Neural progenitor cell (in vitro differentiated cells): ENCODE results near the gene NRG2. TPM values are rescaled to one million over a fixed set of nuclear protein-coding genes. Genes with fewer than 3 reads are reported as not detected.

Experiments
- DNase-seq: peaks from one replicate; pipeline ENCODE4 v3.0.0-alpha.2; 2016; ENCODE audit warnings: low spot score
- H2AFZ ChIP-seq: fragments of 200-600 bp; sonication (generic); replicated peaks from 2 replicates; pipeline ENCODE4 v1.6.1; 2016; ENCODE audit warnings: antibody characterized with exemption
- H3F3A ChIP-seq: fragments of 200-600 bp; sonication (generic); 2 replicates; pipeline ENCODE4 v1.6.1; 2016; ENCODE audit warnings: antibody characterized with exemption, low read depth
- H3K27ac ChIP-seq: fragments of 200-600 bp; sonication (generic); 2 replicates; pipeline ENCODE4 v1.5.1; 2016; ENCODE audit warnings: mild to moderate bottlenecking
- H3K27me3 ChIP-seq: fragments of 200-600 bp; sonication (generic); 2 replicates; pipeline ENCODE4 v1.6.1; 2016; ENCODE audit warnings: mild to moderate bottlenecking, moderate library complexity
- H3K36me3 ChIP-seq: fragments of 200-600 bp; sonication (generic); 2 replicates; pipeline ENCODE4 v1.5.1; 2016
- H3K4me1 ChIP-seq: fragments of 200-600 bp; sonication (generic); 2 replicates; pipeline ENCODE4 v1.6.1; 2016; ENCODE audit warnings: mixed run types
- H3K4me2 ChIP-seq: fragments of 200-600 bp; sonication (generic); 2 replicates; pipeline ENCODE4 v1.6.1; 2016
- H3K4me3 ChIP-seq: fragments of 200-600 bp; sonication (generic); 2 replicates; pipeline ENCODE4 v1.5.1; 2016
- H3K79me2 ChIP-seq: fragments of 200-600 bp; sonication (generic); 2 replicates; pipeline ENCODE4 v1.6.1; 2016; ENCODE audit warnings: low read depth
- H3K9ac ChIP-seq: fragments of 200-600 bp; sonication (generic); 2 replicates; pipeline ENCODE4 v1.6.1; 2016
- H3K9me3 ChIP-seq: fragments of 200-600 bp; sonication (generic); 2 replicates; pipeline ENCODE4 v1.5.1; 2016; ENCODE audit warnings: low read depth
- H4K20me1 ChIP-seq: fragments of 200-600 bp; sonication (generic); 2 replicates; pipeline ENCODE4 v1.6.1; 2016; ENCODE audit warnings: low read depth
- H3K27ac Mint-ChIP-seq: 3 replicates; pipeline ENCODE4 v1.8.0; 2021; ENCODE audit warnings: mixed read lengths
- H3K27me3 Mint-ChIP-seq: 2 replicates; pipeline ENCODE4 v1.8.0; 2022; ENCODE audit warnings: low read depth, mild to moderate bottlenecking, inconsistent platforms, moderate library complexity, mixed read lengths; ENCODE audit not compliant: insufficient read depth
- H3K36me3 Mint-ChIP-seq: 3 replicates; pipeline ENCODE4 v1.8.0; 2021; ENCODE audit warnings: mixed read lengths
- H3K4me1 Mint-ChIP-seq: 3 replicates; pipeline ENCODE4 v1.8.0; 2021; ENCODE audit warnings: mixed read lengths
- H3K4me3 Mint-ChIP-seq: 3 replicates; pipeline ENCODE4 v1.8.0; 2021; ENCODE audit warnings: mild to moderate bottlenecking, moderate library complexity, mixed read lengths
- H3K9me3 Mint-ChIP-seq: 3 replicates; pipeline ENCODE4 v1.8.0; 2020; ENCODE audit warnings: mixed read lengths
- EZH2 ChIP-seq: fragments of 200-600 bp; sonication (generic); IDR thresholded peaks from 2 replicates; pipeline ENCODE4 v1.6.1; 2017; ENCODE audit warnings: antibody characterized with exemption, mild to moderate bottlenecking, moderate library complexity
- EZH2phosphoT487 ChIP-seq: fragments of 200-600 bp; sonication (generic); IDR thresholded peaks from 2 replicates; pipeline ENCODE4 v1.6.1; 2017; ENCODE audit warnings: antibody characterized with exemption
- total RNA-seq: library from RNA; depleted of rRNA; stranded (reverse); fragments of >200 nt; gene quantifications from 2 replicates; pipeline ENCODE4 v1.2.3, GENCODE V29; 2015; ENCODE audit warnings: low replicate concordance
- TF ChIP-seq, protein P1 (sequence below): fragments of 200-600 bp; sonication (generic); IDR thresholded peaks from 2 replicates; pipeline ENCODE4 v1.5.1; 2017; ENCODE audit warnings: antibody characterized with exemption, mild to moderate bottlenecking

Gene NRG2
- total RNA-seq, 1 donor from 2014 or later: 0.13 TPM

DNA sequence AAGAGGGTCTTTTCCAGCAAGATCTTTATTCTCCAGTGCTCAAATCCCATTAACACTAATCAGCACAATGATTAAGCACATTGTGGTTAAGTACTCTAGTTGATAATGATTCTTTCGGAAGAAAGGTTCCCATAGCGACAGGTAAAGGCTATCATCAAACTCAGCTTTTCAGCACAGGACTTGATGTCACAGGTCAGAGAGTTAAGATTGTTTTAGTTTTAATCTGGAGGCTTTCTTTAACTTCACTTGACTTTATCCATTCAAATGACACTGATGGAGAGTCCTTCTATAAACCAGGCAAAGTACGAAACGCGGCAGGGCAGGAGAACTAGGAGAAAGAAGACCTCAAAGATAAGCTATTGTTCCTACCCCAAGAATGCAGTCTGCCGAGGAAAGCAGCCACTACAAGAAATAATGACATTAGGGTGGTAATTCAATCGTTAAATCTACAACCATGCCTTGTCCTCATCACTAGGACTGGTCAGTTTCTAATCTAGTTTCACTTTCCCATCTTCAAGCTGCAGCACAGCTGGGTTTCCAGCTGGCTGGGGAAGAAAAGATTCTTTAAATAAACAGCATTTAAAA, 4.6 kb downstream of the NRG2 start:
- Histone ChIP-seq H3K4me1 (peaks cover 36% of the 10 kb centered on the region), H4K20me1 (peaks cover 36% of the 10 kb centered on the region), H3K9ac (no peak overlapping the region), H3K4me3 (no peak overlapping the region), H3F3A (peaks cover 36% of the 10 kb centered on the region), H3K27me3 (peaks cover 95% of the 10 kb centered on the region), H3K79me2 (no peaks in the 10 kb centered on the region), H3K27ac (no peak overlapping the region), H3K36me3 (no peaks in the 10 kb centered on the region), H3K9me3 (no peaks in the 10 kb centered on the region), H2AFZ (no peak overlapping the region), H3K4me2 (peak overlapping the region; percentile 65)
- peak; percentile 83 for DNase-seq
- peaks cover 9% of the 10 kb centered on the region for H3K9me3 Mint-ChIP-seq
- TF ChIP-seq EZH2phosphoT487 (peak; percentile 100), EZH2 (no peak)
- peaks cover 16% of the 10 kb centered on the region for H3K27me3 Mint-ChIP-seq
- H3K4me3 Mint-ChIP-seq: peak overlapping the region; percentile 47
- H3K36me3 Mint-ChIP-seq: no peaks in the 10 kb centered on the region
- H3K4me1 Mint-ChIP-seq: peaks cover 44% of the 10 kb centered on the region
- no peak overlapping the region for H3K27ac Mint-ChIP-seq

DNA sequence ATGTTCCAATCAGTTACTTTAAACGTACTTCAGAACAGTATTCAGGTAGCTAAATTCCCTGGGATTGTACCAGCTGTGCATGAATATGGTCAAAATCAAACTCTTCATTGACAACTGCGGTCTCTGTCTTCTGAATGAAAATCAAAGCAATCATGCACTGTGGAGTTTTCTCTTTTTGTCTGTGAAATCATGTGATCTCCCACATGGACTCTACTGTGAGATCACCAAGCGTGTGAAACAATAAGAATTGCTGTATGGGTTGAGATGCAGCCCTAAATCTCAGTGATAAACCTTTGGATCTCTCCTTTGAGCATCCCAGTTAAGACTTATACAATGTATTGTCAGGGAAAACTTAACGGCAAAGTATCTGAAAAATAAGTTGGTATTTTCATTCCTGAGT, 6.1 kb downstream of the NRG2 start:
- Histone ChIP-seq H2AFZ (no peak overlapping the region), H3K36me3 (no peaks in the 10 kb centered on the region), H3K4me2 (no peak overlapping the region), H3K27ac (no peak overlapping the region), H3K27me3 (peaks cover 97% of the 10 kb centered on the region), H3K4me1 (peaks cover 31% of the 10 kb centered on the region), H3K9ac (no peak overlapping the region), H3K79me2 (no peaks in the 10 kb centered on the region), H3K4me3 (no peak overlapping the region), H3K9me3 (no peaks in the 10 kb centered on the region), H3F3A (peaks cover 24% of the 10 kb centered on the region), H4K20me1 (peaks cover 32% of the 10 kb centered on the region)
- Mint-ChIP-seq H3K27ac (no peak overlapping the region), H3K4me1 (peaks cover 44% of the 10 kb centered on the region), H3K4me3 (no peak overlapping the region), H3K9me3 (peaks cover 9% of the 10 kb centered on the region), H3K27me3 (peaks cover 16% of the 10 kb centered on the region), H3K36me3 (no peaks in the 10 kb centered on the region)
- DNase-seq: no peak
- TF ChIP-seq, protein P1, sequence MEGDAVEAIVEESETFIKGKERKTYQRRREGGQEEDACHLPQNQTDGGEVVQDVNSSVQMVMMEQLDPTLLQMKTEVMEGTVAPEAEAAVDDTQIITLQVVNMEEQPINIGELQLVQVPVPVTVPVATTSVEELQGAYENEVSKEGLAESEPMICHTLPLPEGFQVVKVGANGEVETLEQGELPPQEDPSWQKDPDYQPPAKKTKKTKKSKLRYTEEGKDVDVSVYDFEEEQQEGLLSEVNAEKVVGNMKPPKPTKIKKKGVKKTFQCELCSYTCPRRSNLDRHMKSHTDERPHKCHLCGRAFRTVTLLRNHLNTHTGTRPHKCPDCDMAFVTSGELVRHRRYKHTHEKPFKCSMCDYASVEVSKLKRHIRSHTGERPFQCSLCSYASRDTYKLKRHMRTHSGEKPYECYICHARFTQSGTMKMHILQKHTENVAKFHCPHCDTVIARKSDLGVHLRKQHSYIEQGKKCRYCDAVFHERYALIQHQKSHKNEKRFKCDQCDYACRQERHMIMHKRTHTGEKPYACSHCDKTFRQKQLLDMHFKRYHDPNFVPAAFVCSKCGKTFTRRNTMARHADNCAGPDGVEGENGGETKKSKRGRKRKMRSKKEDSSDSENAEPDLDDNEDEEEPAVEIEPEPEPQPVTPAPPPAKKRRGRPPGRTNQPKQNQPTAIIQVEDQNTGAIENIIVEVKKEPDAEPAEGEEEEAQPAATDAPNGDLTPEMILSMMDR: no peak
- TF ChIP-seq EZH2 (no peak), EZH2phosphoT487 (no peak)

DNA sequence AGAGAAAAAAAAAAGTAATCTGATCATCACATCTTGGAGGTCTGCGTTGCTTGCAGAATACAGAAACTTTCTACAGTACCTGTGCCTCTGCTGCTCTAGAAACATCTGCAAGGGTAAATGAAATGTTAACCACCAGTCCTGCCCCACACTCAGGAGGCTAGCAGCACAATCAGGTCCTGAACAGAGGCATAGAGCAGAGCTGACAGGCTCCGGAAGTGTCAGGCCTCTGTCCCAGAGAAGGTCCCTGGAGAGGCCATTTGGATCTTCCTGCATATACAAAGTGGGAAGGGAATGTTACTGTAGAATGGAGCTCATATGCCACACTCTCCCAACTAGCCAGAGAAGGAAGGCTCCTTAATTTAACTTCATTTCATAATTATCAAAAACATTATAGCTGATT, 7.2 kb downstream of the NRG2 start:
- H3K9ac ChIP-seq: no peak overlapping the region
- no peak overlapping the region for H3K27ac Mint-ChIP-seq
- H3K4me3 Mint-ChIP-seq: no peak overlapping the region
- peaks cover 11% of the 10 kb centered on the region for H3K27me3 Mint-ChIP-seq
- H3K9me3 Mint-ChIP-seq: peaks cover 9% of the 10 kb centered on the region
- no peak overlapping the region for H3K4me3 ChIP-seq
- H3K9me3 ChIP-seq: no peaks in the 10 kb centered on the region
- peaks cover 25% of the 10 kb centered on the region for H4K20me1 ChIP-seq
- H3K4me1 Mint-ChIP-seq: peaks cover 36% of the 10 kb centered on the region
- H3K4me1 ChIP-seq: peaks cover 24% of the 10 kb centered on the region
- H3K36me3 Mint-ChIP-seq: no peaks in the 10 kb centered on the region
- H3K4me2 ChIP-seq: no peak overlapping the region
- no peak overlapping the region for H2AFZ ChIP-seq
- TF ChIP-seq, protein P1: no peak
- TF ChIP-seq EZH2: peak; percentile 43
- H3K36me3 ChIP-seq: no peaks in the 10 kb centered on the region
- H3K79me2 ChIP-seq: no peaks in the 10 kb centered on the region
- peaks cover 18% of the 10 kb centered on the region for H3F3A ChIP-seq
- peaks cover 97% of the 10 kb centered on the region for H3K27me3 ChIP-seq
- no peak overlapping the region for H3K27ac ChIP-seq
- DNase-seq: no peak

DNA sequence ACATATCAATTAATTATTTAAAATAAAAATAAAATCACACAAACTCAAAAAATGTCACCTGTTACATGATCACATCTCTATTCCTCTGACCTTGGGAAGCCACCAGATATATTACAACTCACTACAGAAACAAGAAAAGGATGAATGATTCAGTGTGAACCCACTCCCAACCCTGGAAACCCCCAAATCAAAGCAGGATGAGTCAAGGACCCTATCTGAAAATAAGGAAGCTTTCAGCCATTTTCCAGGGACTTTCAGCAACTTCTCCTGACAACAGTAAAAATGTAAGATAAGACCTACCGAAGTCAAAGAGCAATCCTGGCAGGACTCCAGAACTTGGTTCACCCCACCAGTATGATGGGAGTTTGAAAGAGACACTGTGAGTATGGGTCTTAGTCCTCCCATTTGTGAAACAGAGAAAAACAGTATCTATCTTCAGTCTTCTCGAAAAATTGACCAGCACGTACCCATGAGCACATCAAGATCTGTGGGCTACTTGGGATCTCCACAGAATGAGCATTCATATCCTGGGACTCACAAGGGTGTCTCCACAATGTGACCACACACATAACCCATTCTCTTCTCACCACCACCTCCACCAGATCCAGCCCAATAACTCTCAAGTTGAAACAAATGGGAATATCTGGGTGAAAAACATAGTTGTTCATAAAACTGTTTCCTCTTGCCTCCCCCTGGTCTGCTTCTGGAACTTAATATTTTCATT, 9.9 kb downstream of the NRG2 start:
- peaks cover 4% of the 10 kb centered on the region for H3K4me1 ChIP-seq
- no peak overlapping the region for H3K4me2 ChIP-seq
- no peaks in the 10 kb centered on the region for H3K9me3 ChIP-seq
- no peak overlapping the region for H3K27ac Mint-ChIP-seq
- no peak for DNase-seq
- H3K4me3 Mint-ChIP-seq: no peak overlapping the region
- peaks cover 13% of the 10 kb centered on the region for H3K4me1 Mint-ChIP-seq
- no peaks in the 10 kb centered on the region for H3K79me2 ChIP-seq
- H3K4me3 ChIP-seq: no peak overlapping the region
- no peaks in the 10 kb centered on the region for H3K36me3 Mint-ChIP-seq
- peaks cover 6% of the 10 kb centered on the region for H3K27me3 Mint-ChIP-seq
- no peak overlapping the region for H3K27ac ChIP-seq
- peaks cover 99% of the 10 kb centered on the region for H3K27me3 ChIP-seq
- no peak overlapping the region for H3K9ac ChIP-seq
- TF ChIP-seq, protein P1: no peak
- no peak for TF ChIP-seq EZH2
- TF ChIP-seq EZH2phosphoT487: no peak
- peaks cover 2% of the 10 kb centered on the region for H3F3A ChIP-seq
- peaks cover 5% of the 10 kb centered on the region for H4K20me1 ChIP-seq
- H2AFZ ChIP-seq: no peak overlapping the region
- peaks cover 9% of the 10 kb centered on the region for H3K9me3 Mint-ChIP-seq
- H3K36me3 ChIP-seq: no peaks in the 10 kb centered on the region
